GM18873 (cell line): ENCODE measurements around the gene TTF1.

Source experiments
- ATAC-seq: cut with Tn5 transposase; IDR thresholded peaks from one replicate; pipeline ENCODE4 v1.9.1; 2021; ENCODE audit warnings: mild to moderate bottlenecking, moderate library complexity, moderate number of reproducible peaks; ENCODE audit not compliant: unreplicated experiment, low FRiP score

Gene TTF1

GRCh38 chr9:132406554-132407122 lies at the start of gene TTF1:
Gene TTF1, minus strand, starts transcription at chr9:132406840. Its CDS starts 4,019 bp downstream, at chr9:132402821.
- no peak for ATAC-seq

GRCh38 chr9:132456241-132456640 lies 49.6 kb upstream of the TTF1 start:
- ATAC-seq = no peak

GRCh38 chr9:132451276-132451675 lies 44.6 kb upstream of the TTF1 start:
- ATAC-seq = no peak

- ATAC-seq = no peak
These were observed 41.3 kb upstream of the TTF1 start for GRCh38 chr9:132447902-132448301.

- no peak for ATAC-seq
These were observed 40.7 kb upstream of the TTF1 start for GRCh38 chr9:132447346-132447745.

GRCh38 chr9:132446887-132447286 lies 40.2 kb upstream of the TTF1 start:
- no peak for ATAC-seq

GRCh38 chr9:132443951-132444607 lies 37.4 kb upstream of the TTF1 start:
- ATAC-seq = no peak

- no peak for ATAC-seq
These were observed 34.8 kb upstream of the TTF1 start for GRCh38 chr9:132441404-132441803.

GRCh38 chr9:132440735-132441134 lies 34.1 kb upstream of the TTF1 start:
- ATAC-seq = no peak

GRCh38 chr9:132439153-132439552 lies 32.5 kb upstream of the TTF1 start:
- no peak for ATAC-seq

- ATAC-seq = no peak
These were observed 28.2 kb upstream of the TTF1 start for GRCh38 chr9:132434881-132435280.

GRCh38 chr9:132430998-132431397 lies 24.4 kb upstream of the TTF1 start:
- no peak for ATAC-seq

- no peak for ATAC-seq
These were observed 20.2 kb upstream of the TTF1 start for GRCh38 chr9:132426639-132427414.

GRCh38 chr9:132425675-132426062 lies 19.0 kb upstream of the TTF1 start:
- ATAC-seq = no peak

GRCh38 chr9:132424857-132425674 lies 18.4 kb upstream of the TTF1 start:
- ATAC-seq = no peak

GRCh38 chr9:132423503-132423902 lies 16.9 kb upstream of the TTF1 start:
- no peak for ATAC-seq

- no peak for ATAC-seq
These were observed 15.9 kb upstream of the TTF1 start for GRCh38 chr9:132422574-132422973.

GRCh38 chr9:132418726-132419363 lies 12.2 kb upstream of the TTF1 start:
- no peak for ATAC-seq

- ATAC-seq = no peak
These were observed 8.5 kb upstream of the TTF1 start for GRCh38 chr9:132415181-132415580.

GRCh38 chr9:132414731-132415130 lies 8.1 kb upstream of the TTF1 start:
- no peak for ATAC-seq
